HepG2 (cell line): Measurements from ENCODE around the gene PNP. TPM values are rescaled to one million over a fixed set of nuclear protein-coding genes. Genes with fewer than 3 reads are reported as not detected.
A peak's percentile ranks its signal among the peaks of the same experiment; 100 is the strongest.

Experiments
- ARID2 ChIP-seq: sonication (generic); formaldehyde crosslinking; IDR thresholded peaks from 2 replicates; pipeline ENCODE4 v1.8.1; 2022; ENCODE audit warnings: mild to moderate bottlenecking, missing genetic modification reagents, borderline replicate concordance
- DNMT1 ChIP-seq: sonication (generic); formaldehyde crosslinking; IDR thresholded peaks from 2 replicates; pipeline ENCODE4 v1.5.1; 2020; ENCODE audit warnings: mild to moderate bottlenecking, missing genetic modification reagents
- HNRNPL ChIP-seq: fragments of 200-400 bp; formaldehyde crosslinking; IDR thresholded peaks from 2 replicates; pipeline ENCODE4 v1.6.1; 2017; ENCODE audit warnings: mild to moderate bottlenecking, low read depth, low read length
- LCORL ChIP-seq, 2 experiments: fragments of 450-650 bp in 1 of 2; sonication (generic) in 1 of 2; formaldehyde crosslinking in 1 of 2; IDR thresholded peaks; 2 replicates each; pipeline versions ENCODE4 v1.5.0 to v1.6.1; 2017 to 2020; ENCODE audit warnings: antibody characterized with exemption in 1 of 2, missing genetic modification reagents in 1 of 2
- MAZ ChIP-seq, 2 experiments: sonication (generic) in 1 of 2; formaldehyde crosslinking in 1 of 2; IDR thresholded peaks; 2 replicates each; pipeline versions ENCODE4 v1.5.0 to v1.6.1; 2012 to 2020; ENCODE audit warnings: low read depth in 2 of 2, mild to moderate bottlenecking in 2 of 2, borderline replicate concordance in 1 of 2, improper control_type of control experiment in 1 of 2, low read length in 1 of 2, missing genetic modification reagents in 1 of 2, moderate library complexity in 1 of 2
- MIXL1 ChIP-seq: IDR thresholded peaks from 2 replicates; pipeline ENCODE4 v1.6.1; 2016
- NFE2L2 ChIP-seq: fragments of 150-350 bp; IDR thresholded peaks from 2 replicates; pipeline ENCODE4 v1.6.1; 2014; ENCODE audit warnings: low read length
- TSC22D2 ChIP-seq: sonication (generic); formaldehyde crosslinking; IDR thresholded peaks from 2 replicates; pipeline ENCODE4 v1.5.1; 2020; ENCODE audit warnings: missing genetic modification reagents, mild to moderate bottlenecking, borderline replicate concordance
- ZNF264 ChIP-seq: sonication (generic); formaldehyde crosslinking; IDR thresholded peaks from 2 replicates; pipeline ENCODE4 v1.4.0; 2020; ENCODE audit warnings: missing genetic modification reagents
- ZNF451 ChIP-seq: sonication (generic); formaldehyde crosslinking; IDR thresholded peaks from 2 replicates; pipeline ENCODE4 v1.5.0; 2020; ENCODE audit warnings: mild to moderate bottlenecking, missing genetic modification reagents
- ZNF552 ChIP-seq: sonication (generic); formaldehyde crosslinking; IDR thresholded peaks from 2 replicates; pipeline ENCODE4 v1.9.0; 2022; ENCODE audit warnings: missing genetic modification reagents, mild to moderate bottlenecking, borderline replicate concordance
- ZNF605 ChIP-seq: sonication (generic); formaldehyde crosslinking; IDR thresholded peaks from 2 replicates; pipeline ENCODE4 v1.8.0; 2022; ENCODE audit warnings: mild to moderate bottlenecking, missing genetic modification reagents
- polyA plus RNA-seq, 8 experiments: library from polyadenylated mRNA; depleted of rRNA in 3 of 8; stranded (reverse) in 7 of 8; unstranded in 1 of 8; fragments of >200 nt; fragmentation: Illumina TruSeq in 4 of 8; extraction: Trizol in 4 of 8; gene quantifications; 2 replicates each; pipeline versions ENCODE4 v1.2.1 to v1.2.3, GENCODE V29; 2011 to 2016; ENCODE audit warnings: low read depth in 4 of 8, missing spikeins in 1 of 8, mixed read lengths in 1 of 8; ENCODE audit not compliant: insufficient read depth in 1 of 8
- total RNA-seq, 5 experiments: library from RNA; depleted of rRNA; stranded (reverse); fragments of >200 nt; fragmentation: Illumina TruSeq; extraction: Trizol; gene quantifications; 2 replicates each; pipeline ENCODE4 v1.2.3, GENCODE V29; 2016; ENCODE audit warnings: low read depth in 1 of 5
- TF ChIP-seq, protein P1 (sequence below): sonication (generic); formaldehyde crosslinking; IDR thresholded peaks from 2 replicates; pipeline ENCODE4 v1.8.1; 2023; ENCODE audit warnings: missing genetic modification reagents, inconsistent platforms, borderline replicate concordance
- TF ChIP-seq, protein P2 (sequence below): sonication (generic); formaldehyde crosslinking; IDR thresholded peaks from one replicate; pipeline ENCODE4 v1.5.1; 2020; ENCODE audit warnings: mild to moderate bottlenecking, missing genetic modification reagents; ENCODE audit errors: not compliant biosample characterization
- TF ChIP-seq, protein P3 (sequence below): sonication (generic); formaldehyde crosslinking; IDR thresholded peaks from 2 replicates; pipeline ENCODE4 v1.5.1; 2020; ENCODE audit warnings: mild to moderate bottlenecking, missing genetic modification reagents, borderline replicate concordance
- TF ChIP-seq, protein P4 (sequence below): sonication (generic); formaldehyde crosslinking; conservative IDR thresholded peaks from 2 replicates; pipeline ENCODE4 v1.4.0; 2020; ENCODE audit warnings: missing genetic modification reagents

The PNP gene
- total and polyA plus RNA-seq, 2 of the 13 experiments (the other 11 are each of a cell fraction or from before 2014, with no cell fraction given): 45.4 to 74.8 TPM

DNA sequence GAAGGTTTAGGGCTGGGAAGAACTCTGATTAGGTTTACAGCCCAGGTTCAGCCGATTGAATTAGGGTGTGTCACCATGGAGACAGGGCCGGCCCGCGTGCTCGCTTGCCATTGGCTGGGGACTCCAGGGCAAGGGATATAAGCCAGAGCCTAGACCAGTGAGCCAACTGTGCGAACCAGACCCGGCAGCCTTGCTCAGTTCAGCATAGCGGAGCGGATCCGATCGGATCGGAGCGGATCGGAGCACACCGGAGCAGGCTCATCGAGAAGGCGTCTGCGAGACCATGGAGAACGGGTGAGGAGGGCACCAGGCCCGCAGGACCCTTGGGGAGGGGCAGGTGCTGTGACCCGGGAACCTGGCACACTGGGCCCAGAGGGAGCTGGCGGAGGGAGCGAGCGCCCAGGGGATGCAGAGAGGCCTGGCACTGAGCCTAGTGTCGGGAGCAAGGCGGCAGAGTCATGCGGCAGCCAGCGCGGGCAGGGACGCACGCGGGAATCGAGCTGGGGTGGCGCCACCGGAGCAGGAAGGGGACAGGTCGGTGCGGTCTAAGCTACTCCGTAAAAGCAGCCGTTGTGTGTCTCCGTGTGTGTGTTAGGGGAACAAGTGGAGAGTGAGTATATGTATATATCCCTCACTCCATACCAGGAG, at the start of gene PNP (continued):
- TF ChIP-seq, protein P1, sequence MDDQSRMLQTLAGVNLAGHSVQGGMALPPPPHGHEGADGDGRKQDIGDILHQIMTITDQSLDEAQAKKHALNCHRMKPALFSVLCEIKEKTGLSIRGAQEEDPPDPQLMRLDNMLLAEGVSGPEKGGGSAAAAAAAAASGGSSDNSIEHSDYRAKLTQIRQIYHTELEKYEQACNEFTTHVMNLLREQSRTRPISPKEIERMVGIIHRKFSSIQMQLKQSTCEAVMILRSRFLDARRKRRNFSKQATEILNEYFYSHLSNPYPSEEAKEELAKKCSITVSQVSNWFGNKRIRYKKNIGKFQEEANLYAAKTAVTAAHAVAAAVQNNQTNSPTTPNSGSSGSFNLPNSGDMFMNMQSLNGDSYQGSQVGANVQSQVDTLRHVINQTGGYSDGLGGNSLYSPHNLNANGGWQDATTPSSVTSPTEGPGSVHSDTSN (CRISPR knock-in tag): no peak
- TF ChIP-seq ARID2 (CRISPR knock-in tag) (peak; percentile 21; the same call in 1 of the 2 replicates), ZNF264 (peak; percentile 76), ZNF605 (peak; percentile 85; the same call in 1 of the 2 replicates), ZNF451 (CRISPR knock-in tag) (no peak; the same call in none of the 2 replicates), LCORL (IDR thresholded peaks at IDR 0.05) (no peak), LCORL (CRISPR knock-in tag; IDR thresholded peaks at IDR 0.05) (peak; percentile 74), HNRNPL (peak; percentile 92), ZNF552 (CRISPR knock-in tag) (peak; percentile 71; the same call in 1 of the 2 replicates), DNMT1 (CRISPR knock-in tag) (peak; percentile 84; the same call in 1 of the 2 replicates), TSC22D2 (CRISPR knock-in tag) (no peak), MAZ (IDR thresholded peaks at IDR 0.05; ENCODE audit: borderline replicate concordance, low read depth, low read length) (no peak), MAZ (CRISPR knock-in tag; IDR thresholded peaks at IDR 0.05; ENCODE audit: low read depth) (no peak; the same call in 1 of the 2 replicates), MIXL1 (CRISPR knock-in tag) (peak; percentile 71; the same call in 1 of the 2 replicates), NFE2L2 (no peak)
- TF ChIP-seq, protein P2, sequence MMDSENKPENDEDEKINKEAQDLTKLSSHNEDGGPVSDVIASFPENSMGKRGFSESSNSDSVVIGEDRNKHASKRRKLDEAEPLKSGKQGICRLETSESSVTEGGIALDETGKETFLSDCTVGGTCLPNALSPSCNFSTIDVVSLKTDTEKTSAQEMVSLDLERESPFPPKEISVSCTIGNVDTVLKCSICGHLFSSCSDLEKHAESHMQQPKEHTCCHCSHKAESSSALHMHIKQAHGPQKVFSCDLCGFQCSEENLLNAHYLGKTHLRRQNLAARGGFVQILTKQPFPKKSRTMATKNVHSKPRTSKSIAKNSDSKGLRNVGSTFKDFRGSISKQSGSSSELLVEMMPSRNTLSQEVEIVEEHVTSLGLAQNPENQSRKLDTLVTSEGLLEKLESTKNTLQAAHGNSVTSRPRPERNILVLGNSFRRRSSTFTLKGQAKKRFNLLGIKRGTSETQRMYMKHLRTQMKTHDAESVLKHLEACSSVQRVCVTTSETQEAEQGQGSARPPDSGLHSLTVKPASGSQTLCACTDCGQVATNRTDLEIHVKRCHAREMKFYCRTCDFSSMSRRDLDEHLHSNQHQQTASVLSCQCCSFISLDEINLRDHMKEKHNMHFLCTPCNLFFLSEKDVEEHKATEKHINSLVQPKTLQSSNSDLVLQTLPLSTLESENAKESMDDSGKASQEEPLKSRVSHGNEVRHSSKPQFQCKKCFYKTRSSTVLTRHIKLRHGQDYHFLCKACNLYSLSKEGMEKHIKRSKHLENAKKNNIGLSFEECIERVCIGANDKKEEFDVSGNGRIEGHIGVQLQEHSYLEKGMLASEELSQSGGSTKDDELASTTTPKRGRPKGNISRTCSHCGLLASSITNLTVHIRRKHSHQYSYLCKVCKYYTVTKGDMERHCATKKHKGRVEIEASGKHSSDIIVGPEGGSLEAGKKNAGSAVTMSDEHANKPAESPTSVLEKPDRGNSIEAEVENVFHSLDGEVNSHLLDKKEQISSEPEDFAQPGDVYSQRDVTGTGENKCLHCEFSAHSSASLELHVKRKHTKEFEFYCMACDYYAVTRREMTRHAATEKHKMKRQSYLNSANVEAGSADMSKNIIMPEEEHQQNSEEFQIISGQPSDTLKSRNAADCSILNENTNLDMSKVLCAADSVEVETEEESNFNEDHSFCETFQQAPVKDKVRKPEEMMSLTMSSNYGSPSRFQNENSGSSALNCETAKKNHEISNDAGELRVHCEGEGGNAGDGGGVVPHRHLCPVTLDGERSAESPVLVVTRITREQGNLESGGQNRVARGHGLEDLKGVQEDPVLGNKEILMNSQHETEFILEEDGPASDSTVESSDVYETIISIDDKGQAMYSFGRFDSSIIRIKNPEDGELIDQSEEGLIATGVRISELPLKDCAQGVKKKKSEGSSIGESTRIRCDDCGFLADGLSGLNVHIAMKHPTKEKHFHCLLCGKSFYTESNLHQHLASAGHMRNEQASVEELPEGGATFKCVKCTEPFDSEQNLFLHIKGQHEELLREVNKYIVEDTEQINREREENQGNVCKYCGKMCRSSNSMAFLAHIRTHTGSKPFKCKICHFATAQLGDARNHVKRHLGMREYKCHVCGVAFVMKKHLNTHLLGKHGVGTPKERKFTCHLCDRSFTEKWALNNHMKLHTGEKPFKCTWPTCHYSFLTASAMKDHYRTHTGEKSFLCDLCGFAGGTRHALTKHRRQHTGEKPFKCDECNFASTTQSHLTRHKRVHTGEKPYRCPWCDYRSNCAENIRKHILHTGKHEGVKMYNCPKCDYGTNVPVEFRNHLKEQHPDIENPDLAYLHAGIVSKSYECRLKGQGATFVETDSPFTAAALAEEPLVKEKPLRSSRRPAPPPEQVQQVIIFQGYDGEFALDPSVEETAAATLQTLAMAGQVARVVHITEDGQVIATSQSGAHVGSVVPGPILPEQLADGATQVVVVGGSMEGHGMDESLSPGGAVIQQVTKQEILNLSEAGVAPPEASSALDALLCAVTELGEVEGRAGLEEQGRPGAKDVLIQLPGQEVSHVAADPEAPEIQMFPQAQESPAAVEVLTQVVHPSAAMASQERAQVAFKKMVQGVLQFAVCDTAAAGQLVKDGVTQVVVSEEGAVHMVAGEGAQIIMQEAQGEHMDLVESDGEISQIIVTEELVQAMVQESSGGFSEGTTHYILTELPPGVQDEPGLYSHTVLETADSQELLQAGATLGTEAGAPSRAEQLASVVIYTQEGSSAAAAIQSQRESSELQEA (CRISPR knock-in tag): peak; percentile 77
- TF ChIP-seq, protein P3, sequence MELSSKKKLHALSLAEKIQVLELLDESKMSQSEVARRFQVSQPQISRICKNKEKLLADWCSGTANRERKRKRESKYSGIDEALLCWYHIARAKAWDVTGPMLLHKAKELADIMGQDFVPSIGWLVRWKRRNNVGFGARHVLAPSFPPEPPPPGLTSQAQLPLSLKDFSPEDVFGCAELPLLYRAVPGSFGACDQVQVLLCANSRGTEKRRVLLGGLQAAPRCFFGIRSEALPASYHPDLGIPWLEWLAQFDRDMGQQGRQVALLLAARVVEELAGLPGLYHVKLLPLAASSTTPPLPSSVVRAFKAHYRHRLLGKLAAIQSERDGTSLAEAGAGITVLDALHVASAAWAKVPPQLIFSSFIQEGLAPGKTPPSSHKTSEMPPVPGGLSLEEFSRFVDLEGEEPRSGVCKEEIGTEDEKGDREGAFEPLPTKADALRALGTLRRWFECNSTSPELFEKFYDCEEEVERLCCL (CRISPR knock-in tag): 0 out of 2 replicates have a peak, but pooled peaks have one; percentile 75
- TF ChIP-seq, protein P4, sequence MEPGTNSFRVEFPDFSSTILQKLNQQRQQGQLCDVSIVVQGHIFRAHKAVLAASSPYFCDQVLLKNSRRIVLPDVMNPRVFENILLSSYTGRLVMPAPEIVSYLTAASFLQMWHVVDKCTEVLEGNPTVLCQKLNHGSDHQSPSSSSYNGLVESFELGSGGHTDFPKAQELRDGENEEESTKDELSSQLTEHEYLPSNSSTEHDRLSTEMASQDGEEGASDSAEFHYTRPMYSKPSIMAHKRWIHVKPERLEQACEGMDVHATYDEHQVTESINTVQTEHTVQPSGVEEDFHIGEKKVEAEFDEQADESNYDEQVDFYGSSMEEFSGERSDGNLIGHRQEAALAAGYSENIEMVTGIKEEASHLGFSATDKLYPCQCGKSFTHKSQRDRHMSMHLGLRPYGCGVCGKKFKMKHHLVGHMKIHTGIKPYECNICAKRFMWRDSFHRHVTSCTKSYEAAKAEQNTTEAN (CRISPR knock-in tag): no peak
